Endothelial cell of umbilical vein (primary cell): Measurements from ENCODE around the gene TICAM2.

Experiments
- CTCF ChIP-seq, 2 donors: IDR thresholded peaks; 1 replicate in 1 of 2; 2 replicates in 1 of 2; pipeline ENCODE4 v1.5.1; 2011; ENCODE audit warnings: low read length in 2 of 2, mild to moderate bottlenecking in 2 of 2, moderate library complexity in 2 of 2, control low read depth in 1 of 2, inconsistent platforms in 1 of 2, low read depth in 1 of 2; ENCODE audit not compliant: insufficient read depth in 1 of 2; ENCODE audit errors: extremely low read depth in 1 of 2
- EZH2 ChIP-seq: IDR thresholded peaks from 2 replicates; pipeline ENCODE4 v1.6.1; 2012; ENCODE audit warnings: borderline replicate concordance, low read depth, mild to moderate bottlenecking, moderate library complexity, low read length, inconsistent platforms; ENCODE audit not compliant: severe bottlenecking
- GATA2 ChIP-seq: IDR thresholded peaks from 2 replicates; pipeline ENCODE4 v1.7.0; 2011; ENCODE audit warnings: low read depth, mild to moderate bottlenecking, moderate library complexity, mixed read lengths, low read length; ENCODE audit not compliant: insufficient read length, insufficient read depth
- JUN ChIP-seq: IDR thresholded peaks from 2 replicates; pipeline ENCODE4 v1.6.1; 2011; ENCODE audit warnings: borderline replicate concordance, low read depth; ENCODE audit not compliant: insufficient read length, insufficient read depth
- MYC ChIP-seq: IDR thresholded peaks from one replicate; pipeline ENCODE4 v1.6.1; 2011; ENCODE audit warnings: mild to moderate bottlenecking, low read depth, low read length
- POLR2A ChIP-seq: IDR thresholded peaks from 2 replicates; pipeline ENCODE4 v1.6.1; 2012; ENCODE audit warnings: low read depth, mild to moderate bottlenecking, control low read depth, low read length
- POLR2AphosphoS5 ChIP-seq: IDR thresholded peaks from 2 replicates; pipeline ENCODE4 v1.6.1; 2012; ENCODE audit warnings: low read depth, mild to moderate bottlenecking, control low read depth, low read length, moderate library complexity; ENCODE audit not compliant: insufficient read depth
- TF ChIP-seq, protein P1 (sequence below): IDR thresholded peaks from 2 replicates; pipeline ENCODE4 v1.6.1; 2011; ENCODE audit not compliant: insufficient read depth, insufficient read length

DNA sequence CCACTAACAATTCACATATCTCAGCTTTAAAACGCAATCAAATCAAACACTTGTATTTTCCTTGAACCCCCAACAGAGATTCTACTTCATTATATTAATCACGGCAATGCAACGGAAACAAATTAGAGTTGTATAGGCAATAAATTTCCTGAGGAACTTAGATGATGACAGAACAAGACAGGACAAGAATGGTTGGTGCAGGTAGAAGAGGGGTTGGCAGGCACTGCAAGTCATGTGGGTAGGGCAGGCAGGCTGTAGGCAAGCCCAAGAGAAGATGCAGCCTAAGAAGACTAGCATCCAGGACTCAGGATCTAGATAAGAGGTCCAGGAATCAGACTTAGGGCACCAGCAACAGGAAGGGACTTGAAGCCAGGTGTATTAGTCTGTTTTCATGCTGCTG lies 41.1 kb downstream of the TICAM2 start:
- TF ChIP-seq CTCF (IDR thresholded peaks at IDR 0.05; ENCODE audit: extremely low read depth in 1 of 2, insufficient read depth in 1 of 2, low read depth in 1 of 2, low read length in 2 of 2) (no peak), POLR2A (no peak), EZH2 (no peak), POLR2AphosphoS5 (no peak), JUN (no peak), GATA2 (no peak), MYC (no peak)
- TF ChIP-seq, protein P1, sequence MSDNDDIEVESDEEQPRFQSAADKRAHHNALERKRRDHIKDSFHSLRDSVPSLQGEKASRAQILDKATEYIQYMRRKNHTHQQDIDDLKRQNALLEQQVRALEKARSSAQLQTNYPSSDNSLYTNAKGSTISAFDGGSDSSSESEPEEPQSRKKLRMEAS = no peak
